Panc1 (cell line): ENCODE measurements around the gene ANKRD53. TPM values are rescaled to one million over a fixed set of nuclear protein-coding genes. Genes with fewer than 3 reads are reported as not detected.

Experiments used
- ATAC-seq: fragments of 200-7000 bp; cut with Tn5 transposase; 2 replicates; pipeline ENCODE4 v1.9.1; 2020; ENCODE audit warnings: mild to moderate bottlenecking, moderate library complexity
- BruUV-seq: library from RNA; stranded (reverse); fragments of 400-500 nt; replicated peaks from 2 replicates; lab custom pipeline; 2021; lab: Mats Ljungman, UMichigan
- CTCF ChIA-PET: fragments of 300-600 bp; sonication (Branson Sonifier 250); formaldehyde crosslinking; loops from one replicate; lab custom pipeline; 2022; ENCODE audit warnings: antibody characterized with exemption; lab: Charles Lee
- POLR2A ChIA-PET: fragments of 300-600 bp; sonication (Branson Sonifier 250); formaldehyde crosslinking; loops from one replicate; lab custom pipeline; 2022; ENCODE audit warnings: antibody characterized with exemption; lab: Charles Lee
- DNase-seq: peaks from one replicate; pipeline ENCODE4 v3.0.0-alpha.2; 2010; ENCODE audit warnings: low read depth, low spot score
- H3K27ac ChIP-seq: 2 replicates; pipeline ENCODE4 v1.5.1; 2011; ENCODE audit warnings: mild to moderate bottlenecking, low read length, inconsistent platforms
- H3K27me3 ChIP-seq: fragments of 200-500 bp; sonication (Bioruptor generic); 2 replicates; pipeline ENCODE4 v1.6.0; 2014; ENCODE audit warnings: low read length, inconsistent platforms; ENCODE audit not compliant: control insufficient read depth, insufficient read depth
- H3K36me3 ChIP-seq: fragments of 200-500 bp; sonication (Bioruptor generic); 2 replicates; pipeline ENCODE4 v1.5.1; 2014; ENCODE audit warnings: inconsistent platforms, mild to moderate bottlenecking, low read length, moderate library complexity; ENCODE audit not compliant: control insufficient read depth, insufficient read depth
- H3K4me1 ChIP-seq: 2 replicates; pipeline ENCODE4 v1.5.1; 2011; ENCODE audit warnings: inconsistent platforms, mild to moderate bottlenecking, low read length, moderate library complexity; ENCODE audit not compliant: control insufficient read depth, insufficient read depth
- H3K4me3 ChIP-seq, 2 experiments: 2 replicates each; pipeline ENCODE4 v1.5.1; 2011 to 2012; ENCODE audit warnings: low read depth in 2 of 2, low read length in 2 of 2, mild to moderate bottlenecking in 2 of 2, inconsistent platforms in 1 of 2, moderate library complexity in 1 of 2
- H3K9me3 ChIP-seq: fragments of 200-500 bp; sonication (Bioruptor generic); 2 replicates; pipeline ENCODE4 v1.5.1; 2014; ENCODE audit warnings: low read depth, mild to moderate bottlenecking, inconsistent platforms, low read length, moderate library complexity; ENCODE audit not compliant: control insufficient read depth, insufficient read depth
- POLR2AphosphoS5 ChIP-seq: IDR thresholded peaks from 2 replicates; pipeline ENCODE4 v1.6.1; 2012; ENCODE audit warnings: mild to moderate bottlenecking, low read depth, low read length, moderate library complexity
- SIN3A ChIP-seq: IDR thresholded peaks from 2 replicates; pipeline ENCODE4 v1.6.1; 2012; ENCODE audit warnings: low read depth, mild to moderate bottlenecking, low read length, moderate library complexity, borderline replicate concordance; ENCODE audit not compliant: insufficient read depth
- TCF7L2 ChIP-seq: IDR thresholded peaks from 2 replicates; pipeline ENCODE4 v1.6.1; 2011; ENCODE audit warnings: mild to moderate bottlenecking, low read depth, low read length, inconsistent platforms
- in situ Hi-C: cut with HindIII; loops from 2 replicates; pipeline ENCODE4 v1.10.0; 2016; ENCODE audit warnings: low sequenced_read_pairs, low pct_unique_long_range_greater_than_20kb
- intact Hi-C: fragments of 100-400 bp; cut with micrococcal nuclease; formaldehyde crosslinking; loops from one replicate; pipeline ENCODE4 v1.10.0; 2022; ENCODE audit not compliant: unreplicated experiment
- total RNA-seq: library from RNA; stranded (reverse); gene quantifications from one replicate; pipeline ENCODE4 v1.2.1, GENCODE V29; 2021; ENCODE audit not compliant: unreplicated experiment
- TF ChIP-seq, protein P1 (sequence below): fragments of 450-650 bp; IDR thresholded peaks from 2 replicates; pipeline ENCODE4 v1.5.1; 2017; ENCODE audit warnings: mild to moderate bottlenecking
- TF ChIP-seq, protein P2 (sequence below), 2 experiments: IDR thresholded peaks; 2 replicates each; pipeline ENCODE4 v1.6.1; 2011 to 2012; ENCODE audit warnings: low read depth in 2 of 2, control low read depth in 1 of 2, low read length in 1 of 2, mild to moderate bottlenecking in 1 of 2, moderate library complexity in 1 of 2; ENCODE audit not compliant: insufficient read depth in 1 of 2

The ANKRD53 gene
- total RNA-seq, 1 experiment from 2014 or later = not detected

DNA sequence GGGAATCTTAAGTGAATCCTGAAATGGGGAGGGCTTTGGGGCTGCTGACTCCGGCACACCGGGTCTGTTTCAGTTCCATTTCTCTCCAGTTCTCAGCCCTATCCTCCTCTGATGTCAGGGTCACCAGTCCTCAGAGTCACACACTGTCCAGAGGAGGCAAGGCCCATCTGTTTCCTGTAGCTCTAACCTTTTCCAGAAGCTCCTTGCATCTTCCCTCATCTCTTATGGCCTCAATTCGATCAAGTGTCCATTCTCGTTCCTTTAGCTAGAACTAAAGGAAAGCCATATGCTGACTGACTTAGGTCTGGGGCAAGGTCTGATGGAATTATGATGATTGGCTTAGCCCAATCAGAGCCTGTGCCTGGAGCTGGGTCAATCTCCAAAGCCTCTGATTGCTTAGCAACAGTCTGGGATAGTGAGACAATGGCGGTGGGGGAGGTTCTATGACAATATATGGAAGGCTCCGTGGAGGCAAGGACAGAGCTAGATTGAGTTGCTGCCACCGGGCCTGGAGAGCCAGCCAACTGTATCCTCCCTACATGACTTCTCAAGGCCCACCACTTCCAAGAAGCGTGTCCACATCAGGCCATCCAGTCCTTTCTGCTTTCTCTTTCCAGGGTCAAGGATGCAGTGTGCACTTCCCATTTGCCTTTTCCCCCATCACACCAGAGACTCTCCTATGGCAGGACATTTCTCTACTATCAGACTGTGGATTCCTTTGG lies 5.2 kb downstream of the ANKRD53 start:
- CTCF ChIA-PET = no interaction called here
- Histone ChIP-seq H3K4me3 (no peak overlapping the region), H3K36me3 (no peaks in the 10 kb centered on the region; the same call in 1 of the 2 replicates), H3K9me3 (no peaks in the 10 kb centered on the region), H3K27me3 (no peaks in the 10 kb centered on the region), H3K4me1 (no peaks in the 10 kb centered on the region; the same call in 1 of the 2 replicates), H3K27ac (no peak overlapping the region)
- intact Hi-C loops = no loop called here
- DNase-seq = no peak
- BruUV-seq = no TSS peak
- in situ Hi-C loops = no loop called here
- POLR2A ChIA-PET = no interaction called here
- no peak for TF ChIP-seq TCF7L2
- TF ChIP-seq POLR2AphosphoS5 = no peak
- TF ChIP-seq, protein P1, sequence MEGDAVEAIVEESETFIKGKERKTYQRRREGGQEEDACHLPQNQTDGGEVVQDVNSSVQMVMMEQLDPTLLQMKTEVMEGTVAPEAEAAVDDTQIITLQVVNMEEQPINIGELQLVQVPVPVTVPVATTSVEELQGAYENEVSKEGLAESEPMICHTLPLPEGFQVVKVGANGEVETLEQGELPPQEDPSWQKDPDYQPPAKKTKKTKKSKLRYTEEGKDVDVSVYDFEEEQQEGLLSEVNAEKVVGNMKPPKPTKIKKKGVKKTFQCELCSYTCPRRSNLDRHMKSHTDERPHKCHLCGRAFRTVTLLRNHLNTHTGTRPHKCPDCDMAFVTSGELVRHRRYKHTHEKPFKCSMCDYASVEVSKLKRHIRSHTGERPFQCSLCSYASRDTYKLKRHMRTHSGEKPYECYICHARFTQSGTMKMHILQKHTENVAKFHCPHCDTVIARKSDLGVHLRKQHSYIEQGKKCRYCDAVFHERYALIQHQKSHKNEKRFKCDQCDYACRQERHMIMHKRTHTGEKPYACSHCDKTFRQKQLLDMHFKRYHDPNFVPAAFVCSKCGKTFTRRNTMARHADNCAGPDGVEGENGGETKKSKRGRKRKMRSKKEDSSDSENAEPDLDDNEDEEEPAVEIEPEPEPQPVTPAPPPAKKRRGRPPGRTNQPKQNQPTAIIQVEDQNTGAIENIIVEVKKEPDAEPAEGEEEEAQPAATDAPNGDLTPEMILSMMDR = no peak
- TF ChIP-seq, protein P2, sequence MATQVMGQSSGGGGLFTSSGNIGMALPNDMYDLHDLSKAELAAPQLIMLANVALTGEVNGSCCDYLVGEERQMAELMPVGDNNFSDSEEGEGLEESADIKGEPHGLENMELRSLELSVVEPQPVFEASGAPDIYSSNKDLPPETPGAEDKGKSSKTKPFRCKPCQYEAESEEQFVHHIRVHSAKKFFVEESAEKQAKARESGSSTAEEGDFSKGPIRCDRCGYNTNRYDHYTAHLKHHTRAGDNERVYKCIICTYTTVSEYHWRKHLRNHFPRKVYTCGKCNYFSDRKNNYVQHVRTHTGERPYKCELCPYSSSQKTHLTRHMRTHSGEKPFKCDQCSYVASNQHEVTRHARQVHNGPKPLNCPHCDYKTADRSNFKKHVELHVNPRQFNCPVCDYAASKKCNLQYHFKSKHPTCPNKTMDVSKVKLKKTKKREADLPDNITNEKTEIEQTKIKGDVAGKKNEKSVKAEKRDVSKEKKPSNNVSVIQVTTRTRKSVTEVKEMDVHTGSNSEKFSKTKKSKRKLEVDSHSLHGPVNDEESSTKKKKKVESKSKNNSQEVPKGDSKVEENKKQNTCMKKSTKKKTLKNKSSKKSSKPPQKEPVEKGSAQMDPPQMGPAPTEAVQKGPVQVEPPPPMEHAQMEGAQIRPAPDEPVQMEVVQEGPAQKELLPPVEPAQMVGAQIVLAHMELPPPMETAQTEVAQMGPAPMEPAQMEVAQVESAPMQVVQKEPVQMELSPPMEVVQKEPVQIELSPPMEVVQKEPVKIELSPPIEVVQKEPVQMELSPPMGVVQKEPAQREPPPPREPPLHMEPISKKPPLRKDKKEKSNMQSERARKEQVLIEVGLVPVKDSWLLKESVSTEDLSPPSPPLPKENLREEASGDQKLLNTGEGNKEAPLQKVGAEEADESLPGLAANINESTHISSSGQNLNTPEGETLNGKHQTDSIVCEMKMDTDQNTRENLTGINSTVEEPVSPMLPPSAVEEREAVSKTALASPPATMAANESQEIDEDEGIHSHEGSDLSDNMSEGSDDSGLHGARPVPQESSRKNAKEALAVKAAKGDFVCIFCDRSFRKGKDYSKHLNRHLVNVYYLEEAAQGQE (IDR thresholded peaks at IDR 0.05; ENCODE audit: insufficient read depth in 1 of 2, low read depth in 2 of 2, low read length in 1 of 2) = no peak
- ATAC-seq = no peak

DNA sequence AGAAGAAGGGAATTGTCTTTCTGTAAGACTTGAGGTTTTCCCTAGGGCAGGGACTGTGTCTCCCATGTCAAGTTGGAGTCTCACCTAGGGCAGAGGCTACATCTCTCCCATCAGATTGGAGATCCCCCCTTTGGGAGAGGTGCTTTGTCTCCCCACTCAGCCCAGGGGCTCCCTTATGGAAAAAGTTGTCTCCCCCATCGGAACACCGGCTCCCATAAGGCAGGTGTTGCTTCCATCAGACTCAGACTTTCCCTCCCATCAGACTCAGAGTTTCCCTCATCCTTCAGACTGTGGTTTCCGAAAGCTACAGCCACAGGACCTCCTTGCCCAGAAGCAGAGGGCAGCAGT lies 5.8 kb downstream of the ANKRD53 start:
- ChIA-PET POLR2A (no interaction called here), CTCF (no interaction called here)
- in situ Hi-C loops = no loop called here
- ATAC-seq = no peak
- Histone ChIP-seq H3K9me3 (no peaks in the 10 kb centered on the region), H3K4me3 (no peak overlapping the region), H3K27ac (no peak overlapping the region), H3K36me3 (no peaks in the 10 kb centered on the region; the same call in 1 of the 2 replicates), H3K4me1 (no peaks in the 10 kb centered on the region), H3K27me3 (no peaks in the 10 kb centered on the region)
- TF ChIP-seq, protein P1 = no peak
- TF ChIP-seq, protein P2 (IDR thresholded peaks at IDR 0.05; ENCODE audit: insufficient read depth in 1 of 2, low read depth in 2 of 2, low read length in 1 of 2) = no peak
- TF ChIP-seq POLR2AphosphoS5 (no peak), TCF7L2 (no peak), SIN3A (no peak)
- no TSS peak for BruUV-seq
- DNase-seq = no peak
- intact Hi-C loops = no loop called here
